HepG2 (cell line): ENCODE data around the gene P4HTM. TPM values are rescaled to one million over a fixed set of nuclear protein-coding genes. Genes with fewer than 3 reads are reported as not detected.

Source experiments
- ATM ChIP-seq: fragments of 450-650 bp; IDR thresholded peaks from 2 replicates; pipeline ENCODE4 v1.7.1; 2017; ENCODE audit warnings: mild to moderate bottlenecking, borderline replicate concordance
- CREB1 ChIP-seq, 2 experiments: fragments of 450-650 bp in 1 of 2; IDR thresholded peaks; 2 replicates each; pipeline ENCODE4 v1.6.1; 2016 to 2017; ENCODE audit warnings: control low read depth in 1 of 2, mild to moderate bottlenecking in 1 of 2, missing compliant biosample characterization in 1 of 2, missing genetic modification characterization in 1 of 2
- DMAP1 ChIP-seq: IDR thresholded peaks from 2 replicates; pipeline ENCODE4 v1.6.1; 2016
- EED ChIP-seq: sonication (generic); formaldehyde crosslinking; IDR thresholded peaks from 2 replicates; pipeline ENCODE4 v1.5.0; 2020; ENCODE audit warnings: mild to moderate bottlenecking, missing genetic modification reagents
- FOXK1 ChIP-seq: sonication (generic); formaldehyde crosslinking; IDR thresholded peaks from 2 replicates; pipeline ENCODE4 v1.4.0; 2020; ENCODE audit warnings: low read depth, missing genetic modification reagents, borderline replicate concordance
- GATA4 ChIP-seq: sonication (generic); IDR thresholded peaks from 2 replicates; pipeline ENCODE4 v1.6.1; 2016; ENCODE audit warnings: antibody characterized with exemption, low read depth, borderline replicate concordance
- GATAD2A ChIP-seq: IDR thresholded peaks from 2 replicates; pipeline ENCODE4 v1.6.1; 2016
- GPBP1L1 ChIP-seq: sonication (generic); formaldehyde crosslinking; IDR thresholded peaks from 2 replicates; pipeline ENCODE4 v1.5.0; 2020; ENCODE audit warnings: mild to moderate bottlenecking, missing genetic modification reagents
- HBP1 ChIP-seq: IDR thresholded peaks from 2 replicates; pipeline ENCODE4 v1.6.1; 2016; ENCODE audit warnings: low read depth, control low read depth
- HOXA9 ChIP-seq: sonication (generic); formaldehyde crosslinking; IDR thresholded peaks from 2 replicates; pipeline ENCODE4 v1.8.1; 2022; ENCODE audit warnings: missing genetic modification reagents, mild to moderate bottlenecking, moderate library complexity, borderline replicate concordance
- JDP2 ChIP-seq: sonication (generic); formaldehyde crosslinking; IDR thresholded peaks from 2 replicates; pipeline ENCODE4 v1.8.1; 2022; ENCODE audit warnings: missing genetic modification reagents, borderline replicate concordance
- KAT8 ChIP-seq: IDR thresholded peaks from 2 replicates; pipeline ENCODE4 v1.6.1; 2016; ENCODE audit warnings: missing genetic modification reagents, missing compliant biosample characterization
- MAFF ChIP-seq: IDR thresholded peaks from 2 replicates; pipeline ENCODE4 v1.6.1; 2011; ENCODE audit warnings: low read depth, low read length, improper control_type of control experiment
- MZF1 ChIP-seq: sonication (generic); formaldehyde crosslinking; IDR thresholded peaks from 2 replicates; pipeline ENCODE4 v1.8.1; 2023; ENCODE audit warnings: mild to moderate bottlenecking, missing genetic modification reagents, borderline replicate concordance
- NFE2 ChIP-seq: sonication (generic); formaldehyde crosslinking; IDR thresholded peaks from 2 replicates; pipeline ENCODE4 v1.4.0; 2020; ENCODE audit warnings: missing genetic modification reagents
- NR2F6 ChIP-seq, 2 experiments: IDR thresholded peaks; 2 replicates each; pipeline ENCODE4 v1.6.1; 2016; ENCODE audit warnings: antibody characterized with exemption in 1 of 2, mild to moderate bottlenecking in 1 of 2
- PCBP2 ChIP-seq: fragments of 200-400 bp; formaldehyde crosslinking; optimal IDR thresholded peaks from 2 replicates; pipeline ENCODE3; 2018; ENCODE audit warnings: low read length, low read depth; ENCODE audit not compliant: poor library complexity, severe bottlenecking
- PHB2 ChIP-seq: fragments of 450-650 bp; IDR thresholded peaks from 2 replicates; pipeline ENCODE4 v1.6.1; 2018; ENCODE audit not compliant: partially characterized antibody
- POLR2A ChIP-seq, 2 experiments: IDR thresholded peaks; 2 replicates each; pipeline ENCODE4 v1.6.1; 2011; ENCODE audit warnings: low read depth in 2 of 2, low read length in 2 of 2, mild to moderate bottlenecking in 1 of 2, moderate library complexity in 1 of 2; ENCODE audit not compliant: insufficient read depth in 1 of 2
- SALL2 ChIP-seq: sonication (generic); formaldehyde crosslinking; IDR thresholded peaks from 2 replicates; pipeline ENCODE4 v1.8.1; 2023; ENCODE audit warnings: mild to moderate bottlenecking, missing genetic modification reagents, inconsistent platforms
- SIN3A ChIP-seq: IDR thresholded peaks from 2 replicates; pipeline ENCODE4 v1.6.1; 2011; ENCODE audit warnings: low read depth, mild to moderate bottlenecking, control low read depth, low read length, borderline replicate concordance
- SIN3B ChIP-seq: fragments of 150-350 bp; IDR thresholded peaks from 2 replicates; pipeline ENCODE4 v1.6.1; 2014; ENCODE audit warnings: low read length
- SP4 ChIP-seq: sonication (generic); formaldehyde crosslinking; IDR thresholded peaks from 2 replicates; pipeline ENCODE4 v1.8.1; 2023; ENCODE audit warnings: mild to moderate bottlenecking, missing genetic modification reagents
- YEATS2 ChIP-seq: sonication (generic); formaldehyde crosslinking; IDR thresholded peaks from 2 replicates; pipeline ENCODE4 v1.4.0; 2020; ENCODE audit warnings: missing genetic modification reagents, borderline replicate concordance
- ZNF367 ChIP-seq: sonication (generic); formaldehyde crosslinking; IDR thresholded peaks from 2 replicates; pipeline ENCODE4 v1.4.0; 2020; ENCODE audit warnings: missing genetic modification reagents, borderline replicate concordance
- ZNF567 ChIP-seq: sonication (generic); formaldehyde crosslinking; IDR thresholded peaks from 2 replicates; pipeline ENCODE4 v1.8.1; 2023; ENCODE audit warnings: mild to moderate bottlenecking, missing genetic modification reagents, borderline replicate concordance
- ZNF570 ChIP-seq: sonication (generic); formaldehyde crosslinking; IDR thresholded peaks from 2 replicates; pipeline ENCODE4 v1.4.0; 2020; ENCODE audit warnings: mild to moderate bottlenecking, missing genetic modification reagents, borderline replicate concordance
- ZNF768 ChIP-seq: sonication (generic); formaldehyde crosslinking; IDR thresholded peaks from 2 replicates; pipeline ENCODE4 v1.4.0; 2020; ENCODE audit warnings: missing genetic modification reagents
- ZNF83 ChIP-seq: sonication (generic); formaldehyde crosslinking; IDR thresholded peaks from 2 replicates; pipeline ENCODE4 v1.4.0; 2020; ENCODE audit warnings: missing genetic modification reagents, mild to moderate bottlenecking, borderline replicate concordance
- ZSCAN31 ChIP-seq: sonication (generic); formaldehyde crosslinking; IDR thresholded peaks from 2 replicates; pipeline ENCODE4 v1.5.0; 2020; ENCODE audit warnings: low read depth, mild to moderate bottlenecking, missing genetic modification reagents
- polyA plus RNA-seq, 8 experiments: library from polyadenylated mRNA; depleted of rRNA in 3 of 8; stranded (reverse) in 7 of 8; unstranded in 1 of 8; fragments of >200 nt; fragmentation: Illumina TruSeq in 4 of 8; extraction: Trizol in 4 of 8; gene quantifications; 2 replicates each; pipeline versions ENCODE4 v1.2.1 to v1.2.3, GENCODE V29; 2011 to 2016; ENCODE audit warnings: low read depth in 4 of 8, missing spikeins in 1 of 8, mixed read lengths in 1 of 8; ENCODE audit not compliant: insufficient read depth in 1 of 8
- total RNA-seq, 5 experiments: library from RNA; depleted of rRNA; stranded (reverse); fragments of >200 nt; fragmentation: Illumina TruSeq; extraction: Trizol; gene quantifications; 2 replicates each; pipeline ENCODE4 v1.2.3, GENCODE V29; 2016; ENCODE audit warnings: low read depth in 1 of 5

The P4HTM gene
- total and polyA plus RNA-seq, 2 of the 13 experiments (the other 11 are each of a cell fraction or from before 2014, with no cell fraction given) = 0.01 TPM; not detected in 1

- no peak for TF ChIP-seq PCBP2
- TF ChIP-seq MAFF = no peak
- TF ChIP-seq NR2F6 (IDR thresholded peaks at IDR 0.05) = no peak
- peak; percentile 33; the same call in 1 of the 2 replicates for TF ChIP-seq NR2F6 (CRISPR knock-in tag; IDR thresholded peaks at IDR 0.05)
- TF ChIP-seq FOXK1 (CRISPR knock-in tag) = peak; percentile 93
- peak; percentile 64; the same call in 1 of the 2 replicates for TF ChIP-seq SIN3A
- TF ChIP-seq POLR2A (IDR thresholded peaks at IDR 0.05; ENCODE audit: insufficient read depth in 1 of 2, low read depth in 2 of 2, low read length in 2 of 2) = peak in 1 of 2 experiments; percentile 99; a peak in 2 of 4 replicates
- 0 out of 2 replicates have a peak, but pooled peaks have one; percentile 28 for TF ChIP-seq SIN3B
- TF ChIP-seq ATM = no peak
- TF ChIP-seq YEATS2 (CRISPR knock-in tag) = peak; percentile 99
- TF ChIP-seq GATAD2A (CRISPR knock-in tag) = peak; percentile 68
- peak; percentile 94 for TF ChIP-seq KAT8 (CRISPR knock-in tag)
- TF ChIP-seq DMAP1 (CRISPR knock-in tag) = peak; percentile 97
- TF ChIP-seq MZF1 (CRISPR knock-in tag) = no peak
- TF ChIP-seq ZSCAN31 = 0 out of 2 replicates have a peak, but pooled peaks have one; percentile 66
- no peak for TF ChIP-seq NFE2 (CRISPR knock-in tag)
- no peak for TF ChIP-seq JDP2 (CRISPR knock-in tag)
- peak; percentile 85; the same call in 1 of the 2 replicates for TF ChIP-seq ZNF83 (CRISPR knock-in tag)
- no peak for TF ChIP-seq PHB2
- TF ChIP-seq EED = peak; percentile 91
- TF ChIP-seq HBP1 (CRISPR knock-in tag) = peak; percentile 84; the same call in 1 of the 2 replicates
- no peak; the same call in 1 of the 2 replicates for TF ChIP-seq ZNF570 (CRISPR knock-in tag)
- TF ChIP-seq HOXA9 = no peak
- TF ChIP-seq ZNF367 (CRISPR knock-in tag) = peak; percentile 83; the same call in 1 of the 2 replicates
- peak; percentile 88 for TF ChIP-seq ZNF768
- TF ChIP-seq CREB1 (IDR thresholded peaks at IDR 0.05) = peak; percentile 97
- peak; percentile 96 for TF ChIP-seq CREB1 (CRISPR knock-in tag; IDR thresholded peaks at IDR 0.05)
- TF ChIP-seq GPBP1L1 = no peak
- peak; percentile 90; the same call in 1 of the 2 replicates for TF ChIP-seq GATA4
- peak; percentile 92 for TF ChIP-seq SALL2 (CRISPR knock-in tag)
- TF ChIP-seq SP4 (CRISPR knock-in tag) = peak; percentile 87
- TF ChIP-seq ZNF567 (CRISPR knock-in tag) = 0 out of 2 replicates have a peak, but pooled peaks have one; percentile 50
These were observed 38.9 kb downstream of the P4HTM start, which contains the start of gene IMPDH2 (continued) for GRCh38 chr3:49028673-49029562.
